NCI-H146 treated with DMSO at 0.1 percent for 48 hours (cell line): ENCODE measurements around the gene PACS1.
"Not testable (repeated sequence)": the region's sequence is repeated elsewhere in the genome, so short reads cannot be mapped to it uniquely, and the experiment has no call there.

Experiments used
- DNase-seq: peaks from one replicate; lab custom pipeline; 2025; ENCODE audit not compliant: unreplicated experiment; lab: John Stamatoyannopoulos, UW

The PACS1 gene

GRCh38 chr11:66243782-66244535 lies 173.9 kb downstream of the PACS1 start:
- DNase-seq: no peak

- no peak for DNase-seq
Measured at GRCh38 chr11:66247295-66247694, 177.2 kb downstream of the PACS1 start.

GRCh38 chr11:66247801-66248200 lies 177.7 kb downstream of the PACS1 start:
- DNase-seq: no peak

GRCh38 chr11:66248903-66249302 lies 178.8 kb downstream of the PACS1 start:
- no peak for DNase-seq

GRCh38 chr11:66251809-66252208 lies 181.7 kb downstream of the PACS1 start:
- no peak for DNase-seq

- not testable (repeated sequence) for DNase-seq
Measured at GRCh38 chr11:66253081-66253480, 183.0 kb downstream of the PACS1 start.

GRCh38 chr11:66258473-66258893 lies 188.4 kb downstream of the PACS1 start:
- no peak for DNase-seq

GRCh38 chr11:66259225-66259624 lies 189.2 kb downstream of the PACS1 start:
- DNase-seq: no peak

- no peak for DNase-seq
Measured at GRCh38 chr11:66259956-66260355, 189.9 kb downstream of the PACS1 start.

- DNase-seq: no peak
Measured at GRCh38 chr11:66261578-66261977, 191.5 kb downstream of the PACS1 start.

- no peak for DNase-seq
Measured at GRCh38 chr11:66262191-66262590, 192.1 kb downstream of the PACS1 start.

GRCh38 chr11:66262696-66263095 lies 192.6 kb downstream of the PACS1 start:
- DNase-seq: no peak

GRCh38 chr11:66263231-66263630 lies 193.2 kb downstream of the PACS1 start:
- no peak for DNase-seq

GRCh38 chr11:66263785-66264184 lies 193.7 kb downstream of the PACS1 start:
- DNase-seq: no peak

GRCh38 chr11:66264383-66264782 lies 194.3 kb downstream of the PACS1 start:
- DNase-seq: no peak

GRCh38 chr11:66264914-66265313 lies 194.8 kb downstream of the PACS1 start:
- no peak for DNase-seq

GRCh38 chr11:66265531-66266377 lies 195.7 kb downstream of the PACS1 start:
- no peak for DNase-seq

GRCh38 chr11:66266378-66267038 lies 196.4 kb downstream of the PACS1 start:
- no peak for DNase-seq

GRCh38 chr11:66267039-66267378 lies 196.9 kb downstream of the PACS1 start:
- no peak for DNase-seq

GRCh38 chr11:66267379-66268243 lies 197.5 kb downstream of the PACS1 start:
- peak; percentile 44 for DNase-seq
